Astrocyte (in vitro differentiated cells and primary cell): ENCODE measurements around the gene SEC16B.

Source experiments
- CTCF ChIP-seq: IDR thresholded peaks from 2 replicates; pipeline ENCODE4 v1.5.1; 2011; ENCODE audit warnings: low read depth, mild to moderate bottlenecking, inconsistent platforms, low read length, moderate library complexity; ENCODE audit not compliant: insufficient read depth
- EZH2 ChIP-seq: IDR thresholded peaks from 2 replicates; pipeline ENCODE4 v1.6.1; 2012; ENCODE audit warnings: mild to moderate bottlenecking, low read length, inconsistent platforms; ENCODE audit not compliant: insufficient read depth

DNA sequence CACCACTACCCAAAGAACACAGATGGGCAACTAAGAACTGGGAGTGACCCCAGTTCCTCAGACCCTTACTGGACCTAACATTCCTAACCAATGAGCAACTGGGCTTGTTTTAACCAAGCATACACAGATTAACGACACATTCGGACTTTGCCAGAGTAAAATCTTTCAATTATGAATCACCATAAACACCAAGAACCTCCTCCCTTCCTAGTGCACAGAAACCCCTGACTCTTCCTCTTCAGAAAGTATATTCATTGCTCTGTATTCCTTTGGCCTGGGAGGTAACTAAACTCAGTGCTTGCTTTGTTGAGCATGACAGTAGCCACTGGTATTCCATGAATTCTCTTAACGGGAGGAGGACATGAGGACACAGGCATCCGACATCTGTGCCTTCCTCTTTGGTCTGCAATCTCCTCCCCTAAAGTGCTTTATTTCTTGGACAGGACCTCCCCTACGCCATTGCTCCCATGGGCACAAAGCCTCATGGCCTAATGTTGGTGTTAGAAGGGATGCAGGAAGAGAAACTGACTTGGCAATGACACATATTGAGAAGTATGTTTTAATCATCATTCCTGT, 42.7 kb downstream of the SEC16B start:
- no peak for TF ChIP-seq CTCF
- TF ChIP-seq EZH2: no peak
